HG02588 (cell line): ENCODE results near the gene KCNJ10.

ENCODE experiments used
- ATAC-seq: cut with Tn5 transposase; IDR thresholded peaks from one replicate; pipeline ENCODE4 v1.9.1; 2021; ENCODE audit warnings: mild to moderate bottlenecking, moderate library complexity; ENCODE audit not compliant: unreplicated experiment

Gene KCNJ10

DNA sequence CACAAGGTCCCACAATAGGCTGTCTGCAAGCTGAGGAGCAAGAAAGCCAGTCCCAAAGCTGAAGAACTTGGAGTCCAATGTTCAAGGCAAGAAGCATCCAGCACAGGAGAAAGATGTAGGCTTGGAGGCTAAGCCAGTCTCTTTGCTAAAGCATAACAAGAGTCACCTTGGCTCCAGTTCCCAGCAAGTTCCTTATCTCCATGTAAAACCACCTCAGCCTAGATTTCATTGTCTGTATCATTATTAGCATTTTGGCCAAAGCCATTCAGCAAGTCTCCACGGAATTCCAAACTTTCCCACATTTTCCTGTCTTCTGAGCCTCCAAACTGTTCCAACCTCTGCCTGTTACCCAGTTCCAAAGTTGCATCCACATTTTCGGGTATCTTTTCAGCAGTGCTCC lies 75.1 kb downstream of the KCNJ10 start:
- ATAC-seq: no peak

DNA sequence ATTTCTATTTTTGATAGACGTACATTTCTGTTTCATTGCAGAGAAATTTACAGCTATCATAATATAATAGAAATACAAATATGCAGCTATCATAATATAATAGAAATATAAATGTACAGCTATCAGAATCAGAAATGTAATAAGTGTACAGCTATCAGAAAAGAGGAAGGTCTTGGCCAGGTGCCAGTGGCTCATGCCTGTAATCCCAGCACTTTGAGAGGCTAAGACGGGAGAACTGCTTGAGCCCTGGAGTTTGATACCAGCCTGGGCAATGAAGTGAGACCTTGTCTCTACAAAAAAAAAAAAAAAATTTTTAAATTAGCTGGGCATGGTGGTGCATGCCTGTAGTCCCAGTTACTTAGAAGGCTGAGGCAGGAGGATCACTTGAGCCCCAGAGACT lies 76.0 kb downstream of the KCNJ10 start:
- no peak for ATAC-seq

DNA sequence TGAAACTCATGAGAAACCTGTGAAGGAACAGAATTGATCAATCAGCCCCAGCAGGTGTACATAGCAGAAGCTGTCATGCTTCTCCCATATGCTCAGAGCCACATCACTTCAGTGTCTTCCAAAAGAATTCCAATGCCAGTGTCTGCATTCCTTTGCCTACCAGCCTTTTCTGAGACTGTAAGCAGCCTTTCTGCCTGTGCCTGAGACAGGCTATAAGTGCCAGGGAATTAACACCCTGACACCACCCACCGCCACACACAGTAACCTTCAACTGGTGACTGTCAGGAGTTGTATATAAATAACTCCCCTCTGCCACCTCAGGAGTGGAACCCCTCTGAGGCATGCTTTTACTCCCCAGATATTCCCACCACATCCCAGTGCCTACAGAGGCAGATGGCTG lies 77.8 kb downstream of the KCNJ10 start:
- ATAC-seq: no peak

DNA sequence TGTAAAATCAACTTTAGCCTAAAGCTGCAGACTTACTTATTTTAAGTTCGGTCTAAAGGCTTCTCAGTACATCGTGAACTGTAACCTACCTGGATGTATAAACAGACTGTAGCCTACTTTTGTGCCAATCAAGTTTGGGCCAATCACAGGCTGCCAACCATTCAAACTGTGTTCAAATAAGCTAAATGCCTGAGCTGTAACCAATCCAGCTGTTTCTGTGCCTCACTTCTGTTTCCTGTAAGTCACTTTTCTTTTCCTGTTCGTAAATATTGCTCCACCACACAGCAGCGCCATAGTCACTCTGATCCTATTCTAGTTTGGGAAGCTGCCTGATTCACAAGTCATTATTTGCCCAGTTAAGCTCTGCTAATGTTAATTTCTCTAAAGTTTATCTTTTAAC lies 78.4 kb downstream of the KCNJ10 start:
- no peak for ATAC-seq

DNA sequence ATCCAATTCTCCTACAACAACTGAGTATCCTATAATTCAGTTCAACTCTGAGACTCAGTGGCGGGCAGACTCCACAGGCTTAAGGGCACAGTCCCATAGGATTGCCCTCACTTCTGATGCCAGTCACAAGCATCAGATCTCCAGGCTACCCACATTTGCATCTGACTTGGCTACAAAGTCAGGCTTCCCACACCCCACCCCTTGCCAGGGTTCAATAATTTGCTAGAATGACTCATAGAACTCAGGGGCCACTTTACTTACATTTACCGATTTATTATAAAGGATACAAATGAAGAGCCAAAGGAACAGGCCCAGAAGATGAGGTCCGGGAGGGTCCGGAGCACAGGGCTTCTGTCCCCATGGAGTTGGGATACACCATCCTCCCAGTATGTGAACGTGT lies 80.0 kb downstream of the KCNJ10 start:
- no peak for ATAC-seq

DNA sequence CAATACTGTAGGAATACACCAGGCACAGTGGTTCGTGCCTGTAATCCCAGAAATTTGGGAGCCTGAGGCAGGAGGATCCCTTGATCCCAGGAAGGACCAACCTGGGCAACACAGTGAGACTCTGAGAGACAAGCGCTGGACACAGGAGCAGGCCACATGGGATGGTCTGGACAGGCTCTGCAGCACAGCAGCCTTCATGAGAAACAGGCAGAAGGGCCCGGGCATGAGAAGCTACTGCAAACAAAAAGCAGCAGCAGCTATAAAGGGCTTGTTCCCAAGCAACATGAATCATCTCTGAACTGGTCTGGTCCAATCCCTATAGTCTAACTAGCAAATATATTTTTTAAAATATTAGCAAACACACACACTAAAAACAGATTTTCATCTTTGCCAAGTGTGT lies 80.4 kb downstream of the KCNJ10 start:
- ATAC-seq: no peak

DNA sequence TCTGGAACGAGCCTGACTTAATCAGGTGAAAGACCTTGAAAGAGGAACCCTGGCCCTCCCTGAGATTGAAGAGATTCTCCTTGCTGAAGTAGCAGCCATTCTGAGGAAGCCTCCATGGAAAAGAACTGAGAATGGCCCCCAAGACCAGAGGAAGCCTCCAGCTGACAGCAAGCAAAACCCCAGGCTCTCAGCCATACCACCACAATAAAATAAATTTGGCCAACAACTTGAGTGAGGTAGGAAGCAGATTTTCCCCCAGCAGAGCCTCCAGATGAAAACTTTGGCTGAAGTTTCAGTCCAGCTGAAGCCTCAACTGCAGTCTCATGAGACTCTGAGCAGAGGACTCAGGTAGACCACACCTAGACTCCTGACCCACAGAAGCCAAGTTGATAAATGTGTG lies 82.0 kb downstream of the KCNJ10 start:
- ATAC-seq: no peak

DNA sequence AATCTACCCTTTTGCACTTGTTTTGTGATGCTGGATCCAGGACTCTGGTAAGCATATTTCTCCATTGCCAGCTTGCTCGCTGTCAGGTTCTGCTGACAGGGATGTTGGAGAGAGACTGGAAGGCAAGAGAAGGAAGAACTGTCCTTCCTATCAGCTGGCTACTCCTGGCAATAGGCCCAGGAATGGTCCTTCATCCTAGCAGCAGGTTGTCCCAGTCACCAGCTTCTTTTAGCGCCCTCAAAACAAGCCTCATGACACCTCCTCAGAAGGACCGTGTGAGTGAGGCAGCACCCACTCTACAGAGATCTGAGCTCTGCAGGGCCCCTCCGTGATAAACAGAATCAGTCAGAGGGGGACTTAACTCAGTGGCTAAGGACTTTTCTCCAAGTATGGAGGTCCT lies 82.8 kb downstream of the KCNJ10 start:
- no peak for ATAC-seq

DNA sequence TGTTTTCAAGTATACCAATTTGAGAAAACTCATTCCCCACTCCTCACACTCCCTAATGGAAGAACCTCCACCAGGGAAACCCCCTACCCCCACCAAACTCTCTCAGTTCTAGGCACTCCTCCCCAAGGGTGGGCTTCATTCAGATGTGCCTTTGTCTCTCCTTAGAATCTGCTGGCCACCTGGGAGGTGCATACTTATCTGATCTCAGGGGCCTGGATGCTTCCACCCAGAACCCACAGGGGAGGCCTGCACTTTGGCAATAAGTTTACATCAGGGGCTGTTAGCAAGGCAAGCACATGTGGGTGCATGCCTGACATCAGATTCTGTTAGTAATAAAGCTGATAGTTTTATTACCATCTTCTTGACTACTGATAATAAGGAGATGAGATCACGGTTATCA lies 83.4 kb downstream of the KCNJ10 start:
- ATAC-seq: no peak

DNA sequence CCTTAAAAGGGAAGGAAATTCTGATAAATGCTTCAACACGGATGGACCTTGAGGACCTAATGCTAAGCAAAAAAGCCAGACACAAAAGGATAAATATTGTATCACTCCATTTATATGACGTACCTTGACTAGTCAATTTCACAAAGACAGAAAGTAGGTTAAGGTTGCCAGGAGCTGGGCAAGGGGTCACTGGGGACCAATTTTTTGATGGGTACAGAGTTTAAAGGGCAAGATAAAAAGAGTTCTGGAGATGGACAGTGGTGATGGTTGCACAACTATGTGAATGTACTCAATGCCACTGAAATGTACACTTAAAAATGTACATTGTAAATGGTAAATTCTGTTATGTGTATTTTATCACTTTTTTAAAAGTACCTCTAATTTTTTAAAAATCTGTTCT lies 83.9 kb downstream of the KCNJ10 start:
- ATAC-seq: no peak

DNA sequence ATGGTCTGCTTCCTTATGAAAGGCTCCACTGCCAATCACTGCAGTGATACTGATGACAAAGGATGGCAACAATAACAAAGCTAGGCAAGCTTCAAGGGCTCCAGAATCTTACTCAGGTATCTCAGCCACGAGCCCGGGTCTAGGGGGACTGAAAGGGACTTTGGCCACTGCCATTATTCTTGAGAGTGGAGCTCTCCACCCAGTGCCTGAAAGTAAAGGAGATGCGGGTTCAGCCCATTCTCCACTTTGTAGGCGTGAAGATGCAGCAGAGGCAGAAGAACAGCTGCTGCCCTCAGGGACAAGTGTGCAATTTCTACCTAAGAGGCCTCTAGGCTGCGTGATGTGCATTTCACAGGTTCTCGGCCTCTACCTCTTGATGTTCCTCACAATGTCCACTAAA lies 84.5 kb downstream of the KCNJ10 start:
- ATAC-seq: no peak

DNA sequence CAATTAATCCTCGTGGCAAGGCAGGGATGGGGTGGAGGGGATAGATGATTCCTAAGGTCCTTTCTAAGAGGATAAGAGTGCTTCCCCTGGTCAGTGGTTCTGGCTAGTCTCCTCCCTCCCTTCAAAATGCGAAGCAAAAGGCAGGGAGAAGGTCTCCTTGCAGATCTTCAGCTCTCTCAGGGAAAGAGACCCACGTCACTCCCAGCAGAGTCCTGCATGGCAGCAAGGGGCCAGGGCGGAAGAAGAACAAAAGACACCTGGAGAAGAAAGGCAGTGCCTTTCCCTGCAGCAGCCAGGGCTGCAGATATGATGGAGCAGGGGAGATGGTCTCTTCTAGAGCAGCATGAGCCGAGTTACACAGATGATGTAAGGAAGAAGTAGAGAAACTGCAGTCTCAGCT lies 86.3 kb downstream of the KCNJ10 start:
- ATAC-seq: no peak

DNA sequence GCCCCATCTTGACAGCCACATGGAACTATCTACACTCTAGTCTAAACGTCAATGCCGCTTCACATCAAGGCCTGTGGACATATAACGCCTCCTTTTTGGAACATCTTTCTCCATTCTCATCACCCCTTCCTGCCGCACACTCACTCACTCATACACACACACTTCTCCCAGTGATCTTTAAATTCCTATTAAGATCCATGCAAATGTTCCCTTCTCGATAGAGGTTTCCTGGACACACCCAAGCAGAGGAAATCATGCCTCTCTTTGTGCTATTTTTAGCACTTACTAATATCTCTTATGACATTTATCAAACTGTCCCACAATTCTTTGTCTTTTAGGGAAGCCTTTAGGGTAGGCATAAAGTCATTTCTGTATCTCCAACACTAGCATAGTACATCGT lies 87.7 kb downstream of the KCNJ10 start:
- no peak for ATAC-seq

DNA sequence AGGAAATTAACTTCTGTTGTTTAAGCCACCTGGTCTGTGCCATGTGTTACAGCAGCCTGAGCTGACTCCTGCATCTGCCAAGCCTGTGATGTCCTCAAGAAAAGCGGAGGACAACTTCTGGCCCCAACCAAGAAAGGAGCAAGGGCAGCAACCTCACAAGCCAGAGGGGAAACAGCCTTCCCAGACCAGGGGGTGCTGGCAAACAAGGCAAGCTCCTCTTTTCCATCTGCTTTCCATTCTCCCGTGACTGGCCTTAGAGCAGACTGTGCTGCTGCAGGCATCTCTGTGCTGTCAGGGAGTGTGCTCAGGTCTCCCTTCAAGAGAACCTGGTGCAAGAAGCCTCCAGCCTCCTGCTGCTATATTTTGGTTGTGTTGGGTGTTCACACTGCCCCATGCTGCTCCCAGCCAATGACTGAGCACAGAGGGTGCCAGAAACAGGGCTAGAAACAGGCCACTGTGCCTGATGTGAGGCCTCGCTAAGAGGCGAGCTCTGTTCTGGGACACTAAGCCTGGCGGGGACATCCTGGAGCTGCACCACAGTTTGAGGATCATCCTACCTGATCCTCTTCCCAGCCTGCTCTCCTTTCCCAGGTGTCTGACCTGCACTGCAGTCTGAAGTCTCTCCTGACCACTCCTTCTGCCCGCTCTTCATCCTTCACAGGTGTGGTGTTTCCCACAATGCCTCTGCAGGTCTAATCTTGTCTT lies 88.5 kb downstream of the KCNJ10 start:
- ATAC-seq: no peak

DNA sequence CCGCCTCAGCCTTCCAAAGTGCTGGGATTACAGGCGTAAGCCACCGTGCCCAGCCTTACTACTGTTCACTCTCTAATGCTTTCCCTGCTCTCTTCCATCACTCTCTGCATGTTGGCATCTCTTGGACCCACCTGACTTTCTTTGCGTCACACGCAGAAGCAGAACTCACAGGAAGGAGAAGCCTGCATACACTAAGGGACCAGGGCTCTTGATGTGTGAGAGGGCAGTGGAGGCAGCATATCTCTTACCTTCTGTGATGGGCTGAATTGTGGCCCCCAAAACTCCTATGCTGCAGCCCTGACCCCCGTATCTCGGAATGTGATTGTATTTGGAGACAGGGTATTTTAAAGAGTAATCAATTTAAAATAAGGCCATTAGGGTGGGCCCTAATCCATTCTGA lies 89.2 kb downstream of the KCNJ10 start:
- no peak for ATAC-seq

DNA sequence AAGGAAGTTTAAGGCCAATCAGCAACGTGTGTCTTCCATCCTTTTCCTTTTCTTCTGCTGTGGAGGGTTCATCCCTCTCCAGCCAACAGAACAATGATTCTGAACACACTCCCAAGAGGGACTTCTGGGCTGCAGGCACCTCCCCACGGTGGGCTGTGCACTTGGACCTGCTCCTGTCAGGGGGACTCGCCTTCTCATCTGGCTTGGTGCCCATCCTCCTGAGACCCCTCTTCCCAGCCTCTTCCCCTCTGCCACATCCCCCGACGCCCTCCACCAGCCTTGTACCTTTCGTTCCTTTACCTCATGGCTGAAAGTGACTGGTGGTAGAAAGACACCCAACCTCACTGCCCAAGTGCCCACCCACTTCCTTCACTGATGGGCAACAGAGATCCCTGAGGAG lies 89.9 kb downstream of the KCNJ10 start:
- no peak for ATAC-seq

DNA sequence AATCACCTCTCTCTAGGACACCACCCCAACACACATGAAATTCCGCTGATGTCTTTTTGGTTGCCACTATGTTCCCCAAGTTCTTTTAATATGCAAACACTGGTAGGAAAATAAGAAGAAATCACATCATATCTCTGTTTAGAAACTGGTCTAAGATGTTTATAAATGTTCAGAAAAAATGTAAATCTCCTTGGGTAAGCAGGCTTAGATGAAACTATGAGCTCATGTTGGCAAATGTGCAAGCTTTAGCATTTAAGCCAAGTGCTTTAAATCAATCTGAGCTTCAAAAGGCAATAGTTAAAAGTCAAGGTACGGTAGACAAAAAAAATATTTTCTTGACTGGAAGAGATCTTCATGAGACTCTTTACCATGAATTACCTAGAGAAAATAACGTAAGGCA lies 90.7 kb downstream of the KCNJ10 start:
- ATAC-seq: no peak

DNA sequence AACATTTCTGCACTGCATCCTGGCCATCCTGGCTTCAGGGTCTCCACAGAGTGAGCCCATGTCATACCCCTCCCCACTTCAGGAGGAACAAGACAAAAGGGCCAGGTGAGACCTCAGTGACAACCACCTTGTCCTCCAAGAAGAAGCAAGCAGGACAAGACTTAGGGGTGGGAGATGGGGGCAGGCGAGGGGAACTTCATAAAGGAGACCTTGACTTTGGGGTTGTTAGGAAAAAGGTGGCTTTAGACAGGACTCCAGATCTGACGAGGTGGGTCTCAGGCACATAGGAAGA lies 91.9 kb downstream of the KCNJ10 start:
- ATAC-seq: no peak

DNA sequence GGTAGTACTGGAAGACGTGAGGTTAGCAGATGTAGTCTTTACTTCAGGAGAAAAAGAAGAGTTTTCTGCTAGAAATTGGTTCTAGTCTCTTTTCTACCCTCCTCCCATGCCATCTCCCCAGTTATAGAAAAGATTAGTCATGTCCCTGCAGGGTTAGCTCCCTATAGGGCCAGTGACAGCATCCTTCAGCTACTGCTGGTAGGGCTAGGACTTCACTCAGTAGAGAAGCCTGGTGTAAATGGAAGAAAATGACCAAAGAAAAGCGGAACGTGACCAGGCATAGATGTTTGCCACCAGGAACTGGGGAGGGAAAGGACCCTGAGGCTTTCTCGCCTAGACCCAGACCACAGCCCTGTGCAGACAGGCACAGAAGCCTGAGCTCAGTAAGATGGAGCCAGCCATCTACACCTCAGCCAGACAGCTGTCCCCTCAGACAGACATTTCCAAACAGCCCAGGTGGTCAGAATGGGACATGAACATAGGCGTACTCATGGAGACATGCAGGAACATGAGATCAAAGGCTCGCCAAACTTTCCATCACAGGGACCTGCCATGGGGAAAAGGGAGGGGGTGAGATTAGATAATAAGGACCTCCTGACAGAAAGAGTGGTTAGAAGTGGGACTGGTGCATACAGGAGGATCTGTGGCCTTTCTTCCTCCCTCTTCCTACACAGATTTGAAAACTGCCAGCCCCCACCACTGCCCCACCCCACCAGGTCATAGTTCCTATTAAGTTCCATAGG lies 92.4 kb downstream of the KCNJ10 start:
- no peak for ATAC-seq

DNA sequence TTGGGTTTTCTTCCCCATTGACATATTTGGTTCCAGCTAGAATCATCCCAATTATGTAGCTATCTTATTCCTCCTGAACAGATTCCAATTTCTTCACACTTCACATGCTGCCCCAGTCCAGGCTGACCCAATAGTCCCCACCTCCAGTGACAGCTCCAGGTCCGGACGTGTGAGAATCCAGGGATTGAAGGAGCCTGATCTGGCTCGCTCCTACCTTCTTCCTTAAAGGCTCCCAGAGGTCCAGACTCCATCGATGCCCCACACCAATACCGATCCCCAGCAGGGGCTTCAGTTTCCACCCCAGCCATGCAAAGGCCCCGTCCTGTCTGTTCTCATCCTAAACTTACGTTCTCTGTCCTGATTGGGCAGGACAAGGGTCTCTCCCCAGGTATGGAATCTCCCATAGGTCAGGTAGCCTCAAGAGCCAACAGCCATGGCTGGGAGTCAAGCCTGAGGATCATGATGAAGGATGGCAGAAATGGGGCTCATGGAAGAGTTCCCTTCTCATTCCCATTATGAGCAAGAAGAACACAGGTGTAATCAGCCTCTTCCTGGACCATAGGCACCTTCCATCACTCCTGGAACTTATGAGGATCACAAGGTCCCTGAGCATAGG lies 95.5 kb downstream of the KCNJ10 start:
- no peak for ATAC-seq

DNA sequence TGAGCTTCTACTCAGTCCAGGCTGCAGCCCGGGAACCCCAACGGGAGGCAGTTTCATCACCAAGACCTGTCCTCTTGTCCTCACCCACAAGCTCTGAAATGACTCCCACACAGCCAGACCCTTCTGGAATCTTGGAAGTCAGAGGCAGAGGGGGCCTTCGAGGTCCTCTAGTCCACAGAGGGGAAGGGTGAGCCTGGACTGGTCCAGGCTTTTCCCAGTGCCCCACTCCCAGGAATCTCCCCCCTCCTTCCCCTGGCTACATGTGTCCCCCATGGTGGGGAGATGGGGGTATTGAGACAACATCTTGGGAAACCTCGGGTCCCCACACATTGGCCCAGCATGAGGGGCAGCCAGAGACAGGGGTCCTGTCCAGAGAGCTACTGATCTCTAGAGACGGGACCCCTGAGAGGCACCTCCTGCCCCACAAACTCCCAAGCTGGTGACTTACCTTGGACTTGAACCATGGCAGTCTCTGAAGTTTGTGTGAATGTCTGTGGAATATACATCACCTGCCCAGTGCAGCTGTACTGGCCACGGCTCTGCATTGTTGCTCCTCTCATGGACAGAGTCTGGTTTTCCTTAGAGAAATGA lies 96.5 kb downstream of the KCNJ10 start:
- no peak for ATAC-seq
